Mammary epithelial cell (primary cell): ENCODE results near the gene ANO1.

ENCODE experiments used
- CTCF ChIP-seq, 2 donors: IDR thresholded peaks in 1 of 2; conservative IDR thresholded peaks in 1 of 2; 2 replicates each; pipeline ENCODE4 v1.5.1; 2011 to 2012; ENCODE audit warnings: inconsistent platforms in 2 of 2, low read length in 2 of 2, mild to moderate bottlenecking in 2 of 2, control low read depth in 1 of 2, low read depth in 1 of 2; ENCODE audit not compliant: insufficient read depth in 1 of 2; ENCODE audit errors: extremely low read depth in 1 of 2
- EZH2 ChIP-seq: IDR thresholded peaks from 2 replicates; pipeline ENCODE4 v1.6.1; 2012; ENCODE audit warnings: low read length, inconsistent platforms, borderline replicate concordance

- TF ChIP-seq CTCF (conservative IDR thresholded peaks at IDR 0.05 in 1 of 2, IDR thresholded peaks at IDR 0.05 in 1 of 2; ENCODE audit: extremely low read depth in 1 of 2, insufficient read depth in 1 of 2, low read depth in 1 of 2, low read length in 2 of 2) = no peak
- no peak for TF ChIP-seq EZH2
These were observed 49.7 kb downstream of the ANO1 start for GRCh38 chr11:70127653-70128434.
